ENCODE data around the gene SLBP. TPM values are rescaled to one million over a fixed set of nuclear protein-coding genes. Genes with fewer than 3 reads are reported as not detected.

The SLBP gene
- 12.1 TPM for total RNA-seq
- long read RNA-seq, transcript SLBP-206 (8 exons, 1,977 nt) = major isoform, 20 of 25 reads
- long read RNA-seq, partial matches to known transcripts = 1 of 25 reads
- long read RNA-seq, other reads (novel, unspliced or antisense) = 2 of 25 reads

DNA sequence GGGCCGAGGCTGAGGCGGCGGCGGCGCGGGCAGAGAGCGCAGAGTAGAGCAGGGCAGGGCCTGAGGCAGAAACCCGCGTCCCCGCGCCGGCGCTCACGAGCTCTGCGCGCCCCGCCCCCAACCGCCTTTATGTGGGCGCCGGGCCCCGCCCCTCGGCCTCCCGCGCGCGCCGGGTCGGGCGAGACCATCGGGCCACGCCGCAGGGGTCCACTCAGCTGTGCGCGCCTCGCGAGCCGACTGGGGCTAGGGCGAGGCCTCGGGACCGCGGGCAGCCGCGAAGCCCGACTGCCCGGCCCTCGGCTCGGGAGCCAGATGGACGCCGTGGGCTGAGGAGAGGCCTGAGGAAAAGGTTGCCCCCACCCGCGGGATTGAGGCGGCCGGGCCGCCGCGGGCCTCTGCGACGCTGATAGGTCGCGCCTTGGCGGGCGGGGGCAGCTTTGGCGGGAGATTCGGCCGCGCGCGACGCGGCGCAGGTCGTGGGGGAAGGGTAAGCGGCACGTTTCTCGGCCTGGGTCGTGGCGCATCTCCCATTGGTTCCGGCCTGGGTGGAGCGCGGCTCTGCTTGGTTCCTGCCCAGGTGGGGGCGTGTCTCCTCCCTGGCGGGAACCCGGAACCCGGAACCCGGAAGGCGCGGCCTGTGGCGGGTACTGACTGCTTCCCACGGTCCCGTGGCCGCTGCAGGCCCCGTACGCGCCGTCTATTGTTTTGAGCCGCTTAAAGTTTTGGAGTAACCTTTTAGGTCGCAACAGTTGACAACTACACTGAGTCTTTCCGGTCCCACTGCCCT is at the start of gene SLBP:
Gene SLBP, minus strand, starts transcription at position 104 of the 787 bp plus-strand sequence. CDS start 131 bp downstream, outside the sequence.
- peak; percentile 98 for DNase-seq (ENCODE audit: low spot score)
- intact Hi-C loops (cut with DNase I) = loop anchor here (1.0 to 5.0 kb wide), 2 partner anchors 9 to 365 kb away; partner anchors contain the start of genes TACC3, TMEM129 and UVSSA

DNA sequence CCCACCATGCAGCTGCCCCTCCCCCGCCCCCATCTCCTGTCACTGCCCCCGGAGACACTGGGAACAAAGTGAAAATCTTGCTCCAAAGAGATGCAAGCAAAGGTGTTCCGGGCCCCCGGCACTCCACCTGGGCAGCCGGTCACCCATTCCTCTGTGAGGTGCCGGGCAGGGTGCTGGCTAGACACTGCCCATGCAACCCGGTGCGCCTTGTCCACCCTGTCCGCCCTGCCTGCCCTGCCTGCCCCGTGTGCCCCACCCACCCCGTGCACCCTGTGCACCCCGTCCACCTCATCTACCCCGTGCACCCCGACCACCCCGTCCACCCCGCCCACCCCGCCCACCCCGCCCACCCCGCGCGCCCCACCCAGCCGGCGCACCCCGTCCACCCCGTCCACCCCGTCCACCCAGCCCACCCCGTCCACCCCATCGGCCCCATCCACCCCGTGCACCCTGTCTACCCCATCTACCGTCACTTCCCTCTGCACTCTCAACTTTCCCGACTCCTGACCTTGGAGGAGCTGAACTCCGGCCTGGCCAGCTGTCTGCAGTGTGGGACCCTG is 49.1 kb upstream of the SLBP start:
- no peak for DNase-seq (ENCODE audit: low spot score)
- intact Hi-C loops (cut with DNase I) = no loop called here

GRCh38 chr4:1760521-1761071 is 48.5 kb upstream of the SLBP start:
- intact Hi-C loops (cut with DNase I) = no loop called here
- no peak for DNase-seq (ENCODE audit: low spot score)

GRCh38 chr4:1759818-1760223 is 47.7 kb upstream of the SLBP start:
- intact Hi-C loops (cut with DNase I) = no loop called here
- DNase-seq (ENCODE audit: low spot score) = no peak

GRCh38 chr4:1759170-1759817 is 47.2 kb upstream of the SLBP start:
- intact Hi-C loops (cut with DNase I) = no loop called here
- DNase-seq (ENCODE audit: low spot score) = no peak

GRCh38 chr4:1758306-1759121 is 46.4 kb upstream of the SLBP start:
- intact Hi-C loops (cut with DNase I) = no loop called here
- no peak for DNase-seq (ENCODE audit: low spot score)

- no peak for DNase-seq (ENCODE audit: low spot score)
- intact Hi-C loops (cut with DNase I) = no loop called here
Measured at GRCh38 chr4:1757836-1758235, 45.7 kb upstream of the SLBP start.

DNA sequence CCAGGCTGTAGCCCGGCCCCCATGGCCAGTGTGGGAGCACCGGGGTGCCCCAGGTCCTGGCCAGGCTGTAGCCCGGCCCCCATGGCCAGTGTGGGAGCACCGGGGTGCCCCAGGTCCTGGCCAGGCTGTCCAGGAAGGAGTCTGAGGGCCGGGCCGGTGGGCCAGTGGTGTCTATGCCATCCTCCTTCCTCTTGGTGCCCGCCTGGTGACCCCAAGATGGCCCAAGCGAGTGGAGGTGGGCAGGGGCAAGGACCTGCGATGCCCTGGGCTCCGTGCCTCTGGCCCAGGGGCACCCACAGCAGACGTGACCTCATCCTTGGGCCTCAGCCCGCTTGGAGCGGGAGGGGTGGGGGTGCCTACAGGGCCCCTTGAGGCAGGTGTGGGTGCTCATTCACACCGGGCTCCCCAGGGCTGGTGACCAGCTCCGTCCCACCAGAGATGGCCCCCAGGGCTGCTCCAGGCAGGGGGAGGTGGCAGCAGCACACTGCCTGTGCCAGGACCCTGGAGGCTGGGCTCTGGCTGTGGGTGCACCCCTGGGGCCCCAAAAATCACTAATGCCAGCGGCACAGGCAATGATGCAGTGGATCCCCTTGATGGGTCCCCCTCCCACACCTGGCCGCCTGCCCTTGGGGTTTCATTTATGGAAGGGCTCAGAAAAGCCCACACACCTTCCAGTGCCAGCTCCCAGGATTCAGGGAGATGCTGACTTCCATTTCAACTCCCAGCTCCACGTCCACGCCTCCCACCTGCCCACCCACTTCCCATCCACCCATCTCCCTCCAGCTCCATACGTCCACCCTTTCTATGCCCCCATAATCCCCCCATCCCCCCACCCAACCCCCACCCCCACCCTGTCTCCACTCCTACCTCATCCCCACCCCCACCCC is 45.0 kb upstream of the SLBP start:
- intact Hi-C loops (cut with DNase I) = no loop called here
- no peak for DNase-seq (ENCODE audit: low spot score)

DNA sequence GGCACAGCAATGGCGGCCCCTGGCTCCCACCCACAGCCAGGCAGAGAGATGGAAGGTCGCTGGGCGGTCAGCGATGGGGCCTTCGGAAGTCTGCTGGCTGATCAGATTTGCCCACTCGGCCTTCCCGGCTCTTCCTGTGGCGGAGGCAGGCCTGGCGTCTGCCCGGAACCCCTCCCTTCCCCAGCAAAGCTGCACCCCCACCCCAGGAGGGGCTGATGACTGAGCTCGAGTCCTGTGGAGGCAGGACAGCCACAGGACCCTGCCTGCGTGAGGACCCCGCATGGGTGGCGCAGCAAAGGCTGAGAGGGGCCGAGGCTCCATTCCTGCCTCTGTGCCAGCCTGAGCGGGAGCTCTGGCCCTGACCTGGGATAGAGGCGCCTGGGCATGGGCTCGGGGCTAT is 44.0 kb upstream of the SLBP start:
- intact Hi-C loops (cut with DNase I) = no loop called here
- no peak for DNase-seq (ENCODE audit: low spot score)

DNA sequence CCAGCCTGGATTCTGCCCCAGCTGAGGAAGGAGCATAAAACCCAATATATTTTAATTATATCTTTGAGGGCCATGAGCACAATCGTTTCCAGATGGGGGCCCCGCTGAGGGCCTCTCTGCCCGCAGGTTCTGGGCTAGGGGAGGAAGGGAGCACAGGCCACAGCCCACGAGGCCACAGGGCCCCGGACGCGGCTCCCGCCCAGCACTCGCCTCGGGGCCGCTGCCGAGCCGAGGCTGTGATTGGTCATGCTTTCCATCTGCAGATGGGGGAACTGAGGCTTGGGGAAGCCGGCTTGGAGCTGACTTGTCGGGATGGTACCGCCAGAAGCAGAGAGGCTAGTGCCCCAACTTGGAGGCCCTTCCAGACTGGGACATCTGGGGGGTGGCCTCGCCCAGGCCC is 43.2 kb upstream of the SLBP start:
- intact Hi-C loops (cut with DNase I) = no loop called here
- no peak for DNase-seq (ENCODE audit: low spot score)

- intact Hi-C loops (cut with DNase I) = no loop called here
Measured at GRCh38 chr4:1754336-1754735, 42.2 kb upstream of the SLBP start.

GRCh38 chr4:1753697-1754311 is 41.7 kb upstream of the SLBP start:
- DNase-seq (ENCODE audit: low spot score) = no peak
- intact Hi-C loops (cut with DNase I) = no loop called here

More at GRCh38 chr4:1754336-1754735, 42.2 kb upstream of the SLBP start:
- no peak for DNase-seq (ENCODE audit: low spot score)

DNA sequence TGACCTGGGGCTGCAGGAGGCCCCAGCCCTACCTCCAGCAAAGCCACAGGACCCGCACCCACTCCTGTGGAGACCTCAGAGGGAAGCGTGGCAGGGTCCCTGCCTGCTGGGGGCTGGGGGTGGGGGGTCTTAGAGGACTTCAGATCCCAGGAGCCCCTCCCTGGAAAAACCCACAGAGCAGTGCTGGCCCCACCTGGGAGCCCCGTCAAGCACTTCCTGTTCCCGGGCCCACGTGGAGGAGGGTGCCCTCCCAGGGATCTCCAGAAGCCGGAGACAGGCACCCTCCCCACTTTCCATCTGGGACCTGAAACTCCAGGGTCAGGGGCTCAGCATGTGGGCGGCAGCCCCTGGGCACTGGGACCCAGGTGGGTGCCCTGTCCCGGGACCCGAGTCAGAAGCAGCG is 41.2 kb upstream of the SLBP start:
- intact Hi-C loops (cut with DNase I) = no loop called here

DNA sequence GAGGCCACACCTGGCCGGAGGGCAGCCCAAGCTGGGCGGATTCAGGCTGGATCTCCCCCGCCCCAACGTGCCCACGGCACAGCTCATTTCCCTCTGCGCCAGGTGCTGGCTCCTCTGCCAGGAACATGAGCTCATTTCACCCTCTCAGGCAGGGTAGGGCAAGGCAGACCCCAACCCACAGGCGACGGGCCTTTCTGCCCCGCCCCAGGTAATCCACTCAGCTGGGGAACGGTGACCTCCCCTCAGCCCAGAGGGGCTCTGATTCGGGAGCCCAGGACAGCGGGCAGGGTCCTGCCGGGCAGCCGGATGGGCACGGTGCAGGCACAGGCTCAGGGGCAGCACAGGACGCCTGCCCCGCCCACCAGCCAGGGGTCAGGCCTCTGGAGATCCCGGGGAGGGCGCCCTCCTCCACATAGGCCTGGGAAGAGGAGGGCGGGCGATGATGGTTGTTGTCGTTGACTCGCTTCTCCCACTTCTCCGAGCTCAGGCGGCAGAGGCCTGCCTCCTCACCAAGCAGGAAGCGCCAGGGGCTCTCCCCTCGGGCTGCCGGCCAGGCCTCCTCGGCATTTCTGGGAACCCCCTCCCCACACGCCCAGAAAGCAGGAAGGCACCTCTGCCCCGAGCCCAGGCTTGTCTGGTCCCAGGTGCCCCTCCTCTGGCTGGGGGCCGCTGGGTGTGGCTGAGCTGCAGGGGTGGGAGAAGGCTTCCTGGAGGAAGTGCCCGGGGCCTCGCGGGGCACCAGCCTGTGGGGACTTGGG is 40.3 kb upstream of the SLBP start:
- no peak for DNase-seq (ENCODE audit: low spot score)
- intact Hi-C loops (cut with DNase I) = no loop called here

More for the DNA sequence above, 41.2 kb upstream of the SLBP start:
- DNase-seq (ENCODE audit: low spot score) = no peak

GRCh38 chr4:1751919-1752283 is 39.8 kb upstream of the SLBP start:
- intact Hi-C loops (cut with DNase I) = no loop called here
- DNase-seq (ENCODE audit: low spot score) = no peak

GRCh38 chr4:1751155-1751918 is 39.2 kb upstream of the SLBP start:
- no peak for DNase-seq (ENCODE audit: low spot score)
- intact Hi-C loops (cut with DNase I) = no loop called here
